Body of pancreas (tissue), 4 donors: ENCODE measurements around the gene RAB40C.

Experiments
- POLR2A ChIP-seq, 3 donors: fragments of 450-650 bp; IDR thresholded peaks; one replicate each; pipeline ENCODE4 v1.6.1; 2016; ENCODE audit warnings: antibody characterized with exemption in 3 of 3, mild to moderate bottlenecking in 2 of 3
- TF ChIP-seq, protein P1 (sequence below), 7 experiments: fragments of 450-650 bp in 4 of 7; fragments of 200-600 bp in 3 of 7; sonication (generic) in 3 of 7; IDR thresholded peaks; one replicate each; pipeline ENCODE4 v1.5.1; 2016 to 2019; ENCODE audit warnings: antibody characterized with exemption in 7 of 7

DNA sequence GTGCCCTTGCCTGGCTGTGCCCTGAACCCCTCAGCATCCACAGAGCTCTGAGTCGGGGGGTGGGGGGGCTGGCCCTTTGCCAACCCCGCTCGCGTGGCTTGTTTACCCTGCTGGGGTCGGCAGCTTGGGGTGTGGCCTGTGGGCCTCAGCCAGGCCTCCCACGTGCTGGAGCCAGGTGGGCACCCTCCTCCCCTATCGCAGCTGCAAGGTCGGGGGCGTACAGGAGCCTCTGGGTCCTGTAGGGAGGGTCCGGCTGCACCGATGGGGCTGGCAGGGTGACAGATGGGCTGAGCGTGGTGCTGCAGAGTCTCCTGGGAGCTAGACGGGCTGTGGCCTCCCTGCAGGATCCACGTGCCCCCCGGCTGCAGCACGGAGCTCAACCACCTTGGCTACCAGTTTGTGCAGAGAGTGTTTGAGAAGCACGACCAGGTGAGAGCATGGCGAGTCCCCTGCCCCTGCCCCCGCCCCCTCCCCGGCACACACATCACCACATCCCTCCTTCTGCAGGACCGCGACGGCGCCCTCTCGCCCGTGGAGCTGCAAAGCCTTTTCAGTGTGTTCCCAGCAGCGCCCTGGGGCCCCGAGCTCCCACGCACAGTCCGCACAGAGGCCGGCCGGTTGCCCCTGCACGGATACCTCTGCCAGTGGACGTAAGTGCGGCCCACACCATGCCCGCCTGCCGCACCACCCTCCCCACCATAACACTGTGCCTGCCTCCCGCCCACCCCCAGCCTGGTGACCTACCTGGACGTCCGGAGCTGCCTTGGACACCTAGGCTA is 81.7 kb downstream of the RAB40C start:
- TF ChIP-seq POLR2A (IDR thresholded peaks at IDR 0.05), result no peak
- TF ChIP-seq, protein P1, sequence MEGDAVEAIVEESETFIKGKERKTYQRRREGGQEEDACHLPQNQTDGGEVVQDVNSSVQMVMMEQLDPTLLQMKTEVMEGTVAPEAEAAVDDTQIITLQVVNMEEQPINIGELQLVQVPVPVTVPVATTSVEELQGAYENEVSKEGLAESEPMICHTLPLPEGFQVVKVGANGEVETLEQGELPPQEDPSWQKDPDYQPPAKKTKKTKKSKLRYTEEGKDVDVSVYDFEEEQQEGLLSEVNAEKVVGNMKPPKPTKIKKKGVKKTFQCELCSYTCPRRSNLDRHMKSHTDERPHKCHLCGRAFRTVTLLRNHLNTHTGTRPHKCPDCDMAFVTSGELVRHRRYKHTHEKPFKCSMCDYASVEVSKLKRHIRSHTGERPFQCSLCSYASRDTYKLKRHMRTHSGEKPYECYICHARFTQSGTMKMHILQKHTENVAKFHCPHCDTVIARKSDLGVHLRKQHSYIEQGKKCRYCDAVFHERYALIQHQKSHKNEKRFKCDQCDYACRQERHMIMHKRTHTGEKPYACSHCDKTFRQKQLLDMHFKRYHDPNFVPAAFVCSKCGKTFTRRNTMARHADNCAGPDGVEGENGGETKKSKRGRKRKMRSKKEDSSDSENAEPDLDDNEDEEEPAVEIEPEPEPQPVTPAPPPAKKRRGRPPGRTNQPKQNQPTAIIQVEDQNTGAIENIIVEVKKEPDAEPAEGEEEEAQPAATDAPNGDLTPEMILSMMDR (IDR thresholded peaks at IDR 0.05), result no peak
